ENCODE measurements around the gene IRF2BP2.

DNA sequence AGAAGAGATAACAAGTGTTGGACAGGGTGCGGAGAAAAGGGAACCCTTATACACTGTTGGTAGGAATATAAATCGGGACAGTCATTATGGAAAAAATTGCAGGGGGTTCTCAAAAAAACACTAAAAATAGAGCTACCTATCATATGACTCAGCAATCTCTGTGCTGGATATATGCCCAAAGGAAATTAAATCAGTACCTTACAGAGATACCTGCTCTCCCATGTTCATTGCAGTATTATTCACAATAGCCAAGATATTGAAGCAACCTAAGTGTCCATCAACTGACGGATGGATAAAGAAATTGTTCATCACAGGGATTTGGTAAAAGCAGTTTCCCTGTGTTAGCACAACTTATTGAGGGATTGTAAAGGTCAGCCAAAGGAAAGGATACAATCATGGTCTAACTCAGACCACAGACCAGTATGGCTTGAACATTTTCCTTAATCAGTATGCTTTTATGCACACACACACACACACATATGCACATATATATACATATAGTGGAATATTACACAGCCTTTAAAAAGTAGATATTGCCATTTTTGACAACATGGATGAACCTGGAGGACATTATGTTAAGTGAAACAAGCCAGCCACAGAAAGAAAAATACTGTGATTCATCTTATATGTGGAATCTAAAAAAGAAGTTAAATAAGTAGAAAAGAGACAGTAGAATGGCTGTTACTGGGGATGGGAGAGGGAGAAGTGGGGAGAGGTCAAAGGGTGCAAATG lies 44.2 kb upstream of the IRF2BP2 start:
- TF ChIP-seq, protein P1, sequence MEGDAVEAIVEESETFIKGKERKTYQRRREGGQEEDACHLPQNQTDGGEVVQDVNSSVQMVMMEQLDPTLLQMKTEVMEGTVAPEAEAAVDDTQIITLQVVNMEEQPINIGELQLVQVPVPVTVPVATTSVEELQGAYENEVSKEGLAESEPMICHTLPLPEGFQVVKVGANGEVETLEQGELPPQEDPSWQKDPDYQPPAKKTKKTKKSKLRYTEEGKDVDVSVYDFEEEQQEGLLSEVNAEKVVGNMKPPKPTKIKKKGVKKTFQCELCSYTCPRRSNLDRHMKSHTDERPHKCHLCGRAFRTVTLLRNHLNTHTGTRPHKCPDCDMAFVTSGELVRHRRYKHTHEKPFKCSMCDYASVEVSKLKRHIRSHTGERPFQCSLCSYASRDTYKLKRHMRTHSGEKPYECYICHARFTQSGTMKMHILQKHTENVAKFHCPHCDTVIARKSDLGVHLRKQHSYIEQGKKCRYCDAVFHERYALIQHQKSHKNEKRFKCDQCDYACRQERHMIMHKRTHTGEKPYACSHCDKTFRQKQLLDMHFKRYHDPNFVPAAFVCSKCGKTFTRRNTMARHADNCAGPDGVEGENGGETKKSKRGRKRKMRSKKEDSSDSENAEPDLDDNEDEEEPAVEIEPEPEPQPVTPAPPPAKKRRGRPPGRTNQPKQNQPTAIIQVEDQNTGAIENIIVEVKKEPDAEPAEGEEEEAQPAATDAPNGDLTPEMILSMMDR (CRISPR knock-in tag; IDR thresholded peaks at IDR 0.05): no peak
- no peak for TF ChIP-seq IRX3 (CRISPR knock-in tag; IDR thresholded peaks at IDR 0.05; ENCODE audit: borderline replicate concordance, low read depth)
- no peak for TF ChIP-seq POLR2A (IDR thresholded peaks at IDR 0.05; ENCODE audit: insufficient read depth in 1 of 2, low read depth in 2 of 2, low read length in 2 of 2)

Measured in HepG2 (cell line).